Stimulated activated CD4-positive, alpha-beta T cell treated with anti-CD3 and anti-CD28 coated beads, Interleukin-2, amount 100 ng/mL, for 24 hours (primary cell): Measurements from ENCODE around the gene ROCK1.
"Not testable (repeated sequence)": the region's sequence is repeated elsewhere in the genome, so short reads cannot be mapped to it uniquely, and the experiment has no call there.

Experiments
- DNase-seq, 2 donors: peaks; one replicate each; pipeline ENCODE4 v3.0.0-alpha.2; 2020

The ROCK1 gene

DNA sequence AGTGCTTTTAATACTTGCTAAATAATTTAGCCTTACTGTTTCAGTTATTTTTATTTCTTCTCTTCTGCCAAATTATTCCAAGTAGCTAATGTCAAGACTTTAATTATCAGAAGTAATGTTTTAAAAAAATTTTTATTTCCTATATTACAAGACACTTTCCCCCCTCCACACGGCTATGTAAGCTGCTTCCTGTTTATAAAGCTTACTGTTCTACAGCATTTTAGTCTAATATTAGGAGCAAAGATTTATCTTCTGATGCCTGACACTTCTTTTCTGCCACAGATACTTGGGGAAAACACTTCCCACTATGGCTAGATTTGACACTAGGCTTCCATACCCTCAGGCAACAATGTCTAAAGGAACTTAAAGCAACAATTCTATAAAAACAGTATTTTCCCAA is 62.3 kb downstream of the ROCK1 start:
- no peak for DNase-seq

DNA sequence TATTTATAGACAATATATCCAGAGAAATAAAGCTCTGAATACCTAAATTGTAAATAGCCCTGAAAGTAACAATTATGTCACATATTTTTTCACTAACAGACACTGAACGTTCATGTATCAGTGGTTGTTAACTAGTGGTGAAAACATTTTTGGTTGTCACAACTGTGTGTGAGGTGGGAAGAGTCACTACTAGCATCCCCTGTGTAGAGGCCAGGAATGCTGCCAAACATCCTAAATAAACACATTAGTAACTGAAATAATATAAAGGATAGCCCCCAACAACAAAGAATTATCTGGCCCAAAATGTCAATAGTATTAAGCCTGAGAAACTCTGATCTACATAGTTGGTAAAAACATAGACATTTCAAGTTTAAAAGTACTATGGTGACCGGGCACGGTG is 64.5 kb downstream of the ROCK1 start:
- DNase-seq = no peak

DNA sequence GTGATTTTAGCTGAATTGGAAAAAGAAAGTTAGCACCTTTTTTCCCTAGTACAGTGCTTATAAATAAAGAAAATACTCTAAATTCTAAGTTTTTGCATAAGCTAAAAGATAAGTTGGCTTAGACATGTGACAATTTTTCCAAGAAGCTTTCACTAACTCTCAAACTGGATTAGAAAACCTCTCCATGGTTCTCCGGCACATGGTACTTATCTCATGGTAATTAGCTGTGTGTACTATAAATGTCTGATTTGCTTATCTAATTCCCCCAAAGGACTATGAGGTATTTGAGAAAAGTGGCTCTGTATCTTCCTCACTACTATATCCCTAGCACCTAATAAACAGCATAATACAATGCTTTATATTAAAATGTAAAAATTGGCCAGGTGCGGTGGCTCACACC is 71.1 kb downstream of the ROCK1 start:
- DNase-seq = no peak

DNA sequence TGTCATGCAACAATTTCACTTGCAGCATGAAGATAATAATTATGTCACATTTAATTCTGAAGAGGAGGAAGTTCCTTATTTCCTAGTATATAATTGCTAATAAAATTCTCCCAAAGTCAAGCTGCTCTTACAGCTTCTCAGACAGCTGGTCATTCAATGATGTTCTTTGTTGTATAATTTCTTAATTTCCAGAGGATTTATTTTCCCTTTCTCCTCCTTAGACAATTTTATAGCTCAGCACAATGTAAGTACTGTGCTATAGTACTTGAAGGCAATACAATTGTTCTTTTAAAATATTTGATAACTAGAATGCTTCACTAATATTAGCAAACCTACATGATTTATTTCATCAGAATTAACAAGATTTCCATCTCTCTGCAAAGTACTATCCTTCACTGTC is 73.4 kb downstream of the ROCK1 start:
- DNase-seq = no peak

DNA sequence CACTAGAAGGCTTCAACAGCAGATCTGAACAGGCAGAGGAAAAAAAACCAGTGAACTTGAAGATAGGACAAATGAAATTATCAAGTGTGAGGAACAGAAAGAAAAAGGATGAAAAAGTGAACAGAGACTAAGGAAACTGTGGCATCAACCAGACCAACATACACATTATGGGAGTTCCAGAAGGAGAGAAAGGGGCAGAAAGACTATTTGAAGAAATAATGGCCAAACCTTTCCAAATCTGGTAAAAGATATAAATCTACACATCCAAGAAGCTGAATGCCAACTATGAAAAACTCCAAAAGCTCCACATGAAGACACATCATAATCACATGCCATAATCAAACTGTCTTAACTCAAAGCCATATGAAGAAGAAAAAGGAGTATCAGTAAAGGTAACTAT is 79.8 kb downstream of the ROCK1 start:
- DNase-seq = no peak

DNA sequence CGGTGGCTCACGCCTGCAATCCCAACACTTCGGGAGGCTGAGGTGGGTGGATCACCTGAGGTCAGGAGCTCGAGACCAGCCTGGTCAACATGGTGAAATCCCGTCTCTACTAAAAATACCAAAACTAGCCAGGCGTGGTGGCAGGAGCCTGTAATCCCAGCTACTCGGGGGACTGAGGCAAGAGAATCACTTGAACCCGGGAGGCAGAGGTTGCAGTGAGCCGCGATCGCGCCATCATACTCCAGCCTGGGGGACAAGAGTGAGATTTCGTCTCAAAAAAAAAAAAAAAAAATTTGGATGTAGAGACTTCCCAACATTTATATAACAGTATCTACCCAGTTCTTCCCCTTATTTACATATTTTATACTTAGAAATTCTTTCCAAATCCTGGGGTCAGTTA is 93.4 kb downstream of the ROCK1 start:
- DNase-seq = not testable (repeated sequence)

DNA sequence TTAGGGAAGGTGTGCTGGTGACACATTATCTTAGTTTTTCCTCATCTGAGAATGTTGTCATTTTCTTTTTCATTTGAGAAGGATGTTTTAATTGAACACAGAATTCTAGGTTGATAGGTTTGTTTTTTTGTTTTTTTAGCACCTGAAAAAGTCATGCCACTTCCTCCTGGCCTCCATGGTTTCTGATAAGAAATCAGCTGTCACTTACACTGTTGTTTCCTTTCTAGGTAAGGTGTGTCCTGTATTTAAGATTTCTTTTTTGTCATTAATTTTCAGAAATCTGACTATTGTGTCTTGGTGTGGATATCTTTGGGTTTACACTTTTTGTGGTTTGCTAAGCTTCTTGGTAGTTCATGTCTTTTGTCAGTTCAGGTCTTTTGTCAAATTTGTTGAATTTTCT is 99.3 kb downstream of the ROCK1 start:
- DNase-seq = no peak

DNA sequence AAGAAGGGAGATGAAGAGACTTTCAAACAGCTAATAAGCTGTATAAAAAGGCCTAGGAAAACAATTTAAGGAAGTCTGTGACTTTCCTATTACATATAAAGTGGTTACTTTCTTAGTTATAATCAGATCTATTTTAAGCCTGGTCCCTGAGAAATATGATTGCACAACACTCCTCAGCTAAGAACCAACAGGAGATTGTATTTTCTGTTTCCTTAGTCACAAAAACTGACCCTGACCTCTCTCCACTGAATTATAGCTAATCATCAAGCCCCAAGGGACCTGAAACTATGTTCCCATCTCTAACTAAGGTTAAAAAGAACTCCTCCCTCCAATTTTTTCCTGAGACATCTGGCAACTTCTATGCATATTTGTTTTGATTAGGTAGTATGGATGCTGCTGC is 106.9 kb downstream of the ROCK1 start:
- no peak for DNase-seq

DNA sequence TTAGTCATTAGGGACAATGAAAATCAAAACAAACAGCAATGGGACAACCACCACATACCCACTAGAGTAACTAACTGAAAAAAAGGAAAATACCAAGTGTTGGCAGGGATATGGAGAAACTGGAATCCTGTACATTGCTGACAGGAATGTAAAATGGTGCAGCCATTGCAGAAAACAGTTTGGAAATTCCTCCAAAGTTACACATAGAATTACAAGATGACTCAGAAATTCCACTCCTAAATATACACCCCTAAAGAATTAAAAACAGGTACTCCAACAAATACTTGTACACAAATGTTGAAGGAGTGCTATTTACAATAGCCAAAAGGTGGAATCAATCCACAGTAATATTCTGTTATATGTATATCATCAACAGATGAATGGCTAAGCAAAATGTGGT is 110.9 kb downstream of the ROCK1 start:
- no peak for DNase-seq

DNA sequence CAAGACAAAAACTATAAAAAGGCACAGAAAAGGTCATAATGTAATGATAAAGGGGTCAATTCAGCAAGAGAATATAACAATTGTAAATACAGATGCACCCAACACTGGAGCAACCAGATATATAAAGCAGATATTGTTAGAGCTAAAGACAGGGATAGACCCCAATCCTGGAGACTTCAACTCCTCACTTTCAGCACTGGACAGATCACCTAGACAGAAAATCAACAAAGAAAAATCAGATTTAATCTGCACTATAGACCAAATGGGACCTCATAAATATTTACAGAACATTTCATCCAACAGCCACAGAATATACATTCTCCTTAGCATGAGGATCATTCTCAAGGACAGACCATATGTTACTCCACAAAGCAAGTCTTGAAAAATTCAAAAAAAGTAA is 114.2 kb downstream of the ROCK1 start:
- DNase-seq = no peak

DNA sequence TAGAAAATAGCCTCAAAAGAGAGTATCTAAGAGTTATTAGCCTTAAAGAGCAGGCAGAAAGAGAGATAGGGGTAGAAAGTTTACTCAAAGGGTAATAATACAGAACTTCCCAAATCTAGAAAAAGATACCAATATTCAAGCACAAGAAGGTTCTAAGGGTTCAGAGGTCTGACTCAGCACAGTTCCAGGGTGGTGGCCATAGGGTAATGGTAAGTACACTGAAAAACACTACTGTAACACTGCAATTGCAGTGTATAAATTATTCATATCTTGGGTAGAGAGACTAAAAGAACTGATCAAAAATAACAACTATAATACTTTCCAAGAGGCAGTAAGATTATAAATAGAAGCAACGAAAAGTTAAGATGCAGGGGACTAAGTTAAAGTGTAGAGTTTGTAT is 115.2 kb downstream of the ROCK1 start:
- no peak for DNase-seq

DNA sequence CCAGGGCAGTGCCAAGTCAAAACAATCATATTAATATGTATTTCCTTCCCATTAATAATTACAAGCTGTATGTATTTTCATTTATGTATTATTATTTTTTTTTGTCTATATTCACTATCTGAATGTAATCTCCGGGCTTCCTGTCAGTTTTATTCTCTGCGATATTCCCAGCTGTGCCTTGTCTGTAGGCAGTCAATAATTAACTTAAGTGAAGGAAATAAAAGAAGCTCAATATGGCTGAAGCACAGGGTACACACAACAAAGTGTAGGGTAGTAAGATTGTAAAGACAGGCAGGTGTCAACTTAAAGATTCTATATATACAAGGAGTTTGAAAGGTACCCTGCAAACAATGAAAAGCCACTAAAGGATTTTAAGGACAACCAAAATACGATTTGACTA is 122.9 kb downstream of the ROCK1 start:
- no peak for DNase-seq

DNA sequence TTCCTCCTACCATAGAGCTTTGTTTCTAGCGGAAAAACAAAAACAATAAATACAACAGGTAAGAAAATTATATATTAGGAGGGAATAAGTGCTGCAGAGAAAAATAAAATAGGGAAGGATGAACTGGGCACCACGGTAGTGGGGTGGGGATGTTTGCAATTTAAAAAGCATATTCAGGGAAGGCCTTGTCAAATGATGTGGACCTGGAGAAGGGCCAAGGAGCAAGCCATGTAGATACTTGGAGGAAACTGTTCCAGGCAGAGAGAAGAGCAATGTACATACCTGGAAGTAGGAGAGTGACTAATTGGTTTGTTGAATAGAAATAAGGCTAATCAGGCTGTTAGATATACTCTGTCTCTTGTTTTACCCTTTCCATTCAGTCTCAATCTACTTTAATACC is 136.5 kb downstream of the ROCK1 start:
- no peak for DNase-seq

DNA sequence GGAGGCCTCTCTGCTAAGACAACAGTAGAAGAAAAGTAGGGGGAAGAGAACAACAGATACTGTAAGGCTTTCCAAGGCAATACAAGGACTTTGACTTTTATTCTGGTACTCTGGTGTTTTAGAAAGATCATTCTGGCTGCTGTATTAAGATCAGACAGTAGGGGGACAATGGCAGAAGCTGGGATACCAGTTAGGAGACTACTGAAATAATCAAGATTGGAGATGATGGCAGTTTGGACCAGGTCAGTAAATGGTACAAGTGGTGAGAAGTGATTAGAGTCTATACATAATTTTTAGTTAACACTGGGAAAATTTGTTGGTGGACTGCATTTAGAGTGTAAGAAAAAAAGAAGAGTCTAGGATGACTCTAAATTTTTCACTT is 139.7 kb downstream of the ROCK1 start:
- no peak for DNase-seq

DNA sequence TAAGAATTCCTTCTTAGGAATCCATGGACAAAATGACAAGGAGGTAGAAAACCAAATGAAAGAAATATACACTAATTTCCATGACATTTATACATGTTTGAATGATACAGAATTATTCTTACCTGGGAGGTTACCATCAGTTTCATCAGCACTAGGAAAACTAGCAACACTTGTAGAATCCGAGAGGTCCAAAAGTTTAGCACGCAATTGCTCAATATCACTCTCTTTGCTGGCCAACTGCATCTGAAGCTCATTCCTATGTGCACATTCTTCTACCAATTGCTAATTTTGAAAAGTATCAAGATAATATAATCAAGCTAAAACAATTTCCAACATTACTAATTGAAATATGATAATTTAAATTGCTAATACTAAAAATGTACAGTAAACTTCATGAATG is 144.8 kb downstream of the ROCK1 start:
- no peak for DNase-seq

DNA sequence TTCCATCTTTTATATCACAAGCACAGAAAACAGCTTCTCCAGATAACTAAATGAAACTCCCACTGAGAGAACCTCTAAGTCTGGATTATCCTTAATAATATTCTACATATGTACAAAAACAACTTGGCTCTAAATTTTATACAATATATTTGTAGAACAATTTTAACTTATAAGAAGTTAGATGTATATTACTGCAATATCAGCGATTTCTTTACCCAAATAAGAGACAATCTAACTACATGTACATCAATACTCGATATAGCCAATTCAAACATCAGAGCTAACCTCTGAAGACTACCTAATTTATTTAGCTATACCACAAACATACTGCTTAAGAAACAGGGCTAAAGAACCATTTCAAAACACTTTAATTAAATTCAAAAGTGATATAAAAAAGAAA is 148.6 kb downstream of the ROCK1 start:
- DNase-seq = no peak

DNA sequence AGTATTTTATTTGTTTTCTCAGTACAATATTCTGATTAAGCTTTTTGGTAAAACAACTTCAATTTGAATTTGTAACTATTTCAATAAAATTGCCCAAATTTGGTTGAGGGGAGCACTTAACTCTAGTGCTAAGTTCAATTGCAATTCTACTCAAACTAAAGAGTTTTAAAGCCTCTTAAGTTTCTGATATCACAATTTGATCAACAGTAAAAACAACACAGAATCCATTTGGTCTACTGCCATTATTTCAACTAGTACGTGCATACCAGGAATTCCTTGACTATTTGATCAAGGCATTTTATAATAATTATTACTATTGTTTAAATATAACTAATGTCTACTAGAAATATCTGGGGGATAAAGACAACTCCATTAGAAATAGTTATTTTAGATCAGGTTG is 150.9 kb downstream of the ROCK1 start:
- DNase-seq = no peak

DNA sequence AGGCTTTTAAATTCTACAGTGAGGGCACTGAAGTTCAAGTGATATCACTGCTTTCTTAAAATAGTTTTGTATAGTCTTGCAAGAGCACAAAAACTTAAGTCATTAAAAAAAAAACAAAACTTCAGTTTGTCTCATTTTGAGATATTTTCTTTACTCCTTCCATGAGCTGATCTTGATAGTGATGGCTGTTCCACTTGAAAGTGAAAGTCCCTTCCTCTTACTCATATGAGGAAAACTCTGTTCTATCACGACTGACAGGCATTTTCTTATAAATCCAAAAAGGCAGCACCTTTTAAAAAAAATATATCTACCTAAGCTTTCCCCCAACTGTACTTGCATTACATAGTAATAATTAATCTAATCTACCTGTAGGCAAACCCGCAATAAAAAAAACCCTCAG is 160.8 kb downstream of the ROCK1 start:
- DNase-seq = not testable (repeated sequence)
